ENCODE results near the gene OR10Z1. TPM values are rescaled to one million over a fixed set of nuclear protein-coding genes. Genes with fewer than 3 reads are reported as not detected.
A peak's percentile ranks its signal among the peaks of the same experiment; 100 is the strongest.

Gene OR10Z1
- polyA plus RNA-seq, 3 donors = not detected

GRCh38 chr1:158644449-158644848, 39.4 kb downstream of the OR10Z1 start:
- TF ChIP-seq CTCF (IDR thresholded peaks at IDR 0.05) = no peak
- H3K27me3 Mint-ChIP-seq (ENCODE audit: low read depth in 3 of 3) = peaks cover 0 to 3% (median 0%) of the 10 kb centered on the region in 3 donors
- Histone ChIP-seq H3K79me2 (ENCODE audit: insufficient read depth, low read length) (no peaks in the 10 kb centered on the region), H3K36me3 (replicated peaks in 1 of 2; ENCODE audit: control insufficient read depth in 1 of 2, insufficient read depth in 2 of 2, low read length in 2 of 2) (no peaks in the 10 kb centered on the region), H3K4me1 (ENCODE audit: control insufficient read depth in 1 of 2, insufficient read depth in 2 of 2, low read length in 2 of 2) (peaks cover 41 to 49% of the 10 kb centered on the region in 2 donors), H4K20me1 (ENCODE audit: insufficient read depth, low read length) (no peaks in the 10 kb centered on the region), H3K4me2 (replicated peaks; ENCODE audit: extremely low read depth, low read length, poor library complexity, severe bottlenecking) (peak overlapping the region; percentile 46), H3K27ac (ENCODE audit: low read depth in 1 of 2, low read length in 2 of 2) (peak overlapping the region in 1 of 2 donors; percentile 67), H2AFZ (ENCODE audit: insufficient read depth, low read depth, low read length, poor library complexity, severe bottlenecking) (no peak overlapping the region), H3K27me3 (ENCODE audit: control insufficient read depth in 2 of 2, insufficient read depth in 2 of 2, low read length in 2 of 2) (no peaks in the 10 kb centered on the region), H3K4me3 (replicated peaks in 1 of 3; ENCODE audit: low read depth in 2 of 3, low read length in 3 of 3) (peak overlapping the region in 1 of 3 experiments; percentile 46), H3K9me3 (replicated peaks in 1 of 2; ENCODE audit: control insufficient read depth in 1 of 2, insufficient read depth in 1 of 2, low read length in 2 of 2) (no peaks in the 10 kb centered on the region), H3K9ac (ENCODE audit: insufficient read depth, low read length, poor library complexity, severe bottlenecking) (no peak overlapping the region)
- intact Hi-C loops (cut with micrococcal nuclease) = no loop called here
- peaks cover 0 to 2% (median 0%) of the 10 kb centered on the region in 7 donors for H3K9me3 Mint-ChIP-seq
- peak overlapping the region; percentile 83 to 94 (median 89) for H3K27ac Mint-ChIP-seq
- WGBS (ENCODE audit: insufficient coverage) = no CpG with 5 or more reads among the region's 2 CpGs
- peak; percentile 64 to 84 (median 78) for DNase-seq
- peaks cover 51% of the 10 kb centered on the region for H3K4me1 Mint-ChIP-seq
- H3K36me3 Mint-ChIP-seq = no peaks in the 10 kb centered on the region
- peak overlapping the region in 1 of 2 donors; percentile 21 for H3K4me3 Mint-ChIP-seq

GRCh38 chr1:158646465-158646864, 41.4 kb downstream of the OR10Z1 start:
- Histone ChIP-seq H3K4me2 (replicated peaks; ENCODE audit: extremely low read depth, low read length, poor library complexity, severe bottlenecking) (peak overlapping the region; percentile 54), H3K4me3 (replicated peaks in 1 of 3; ENCODE audit: low read depth in 2 of 3, low read length in 3 of 3) (peak overlapping the region in 2 of 3 experiments; percentile 12 to 46), H3K27ac (ENCODE audit: low read depth in 1 of 2, low read length in 2 of 2) (peak overlapping the region in 1 of 2 donors; percentile 65), H2AFZ (ENCODE audit: insufficient read depth, low read depth, low read length, poor library complexity, severe bottlenecking) (no peak overlapping the region), H3K9ac (ENCODE audit: insufficient read depth, low read length, poor library complexity, severe bottlenecking) (no peak overlapping the region), H3K9me3 (replicated peaks in 1 of 2; ENCODE audit: control insufficient read depth in 1 of 2, insufficient read depth in 1 of 2, low read length in 2 of 2) (no peaks in the 10 kb centered on the region), H3K36me3 (replicated peaks in 1 of 2; ENCODE audit: control insufficient read depth in 1 of 2, insufficient read depth in 2 of 2, low read length in 2 of 2) (no peaks in the 10 kb centered on the region), H3K79me2 (ENCODE audit: insufficient read depth, low read length) (no peaks in the 10 kb centered on the region), H4K20me1 (ENCODE audit: insufficient read depth, low read length) (no peaks in the 10 kb centered on the region), H3K27me3 (ENCODE audit: control insufficient read depth in 2 of 2, insufficient read depth in 2 of 2, low read length in 2 of 2) (no peaks in the 10 kb centered on the region), H3K4me1 (ENCODE audit: control insufficient read depth in 1 of 2, insufficient read depth in 2 of 2, low read length in 2 of 2) (peaks cover 41 to 49% of the 10 kb centered on the region in 2 donors)
- Mint-ChIP-seq H3K4me1 (peaks cover 51% of the 10 kb centered on the region), H3K9me3 (peaks cover 0 to 2% (median 0%) of the 10 kb centered on the region in 7 donors), H3K27me3 (ENCODE audit: low read depth in 3 of 3) (peaks cover 0 to 3% (median 0%) of the 10 kb centered on the region in 3 donors), H3K36me3 (no peaks in the 10 kb centered on the region), H3K27ac (peak overlapping the region; percentile 42 to 91 (median 86)), H3K4me3 (peak overlapping the region in 1 of 2 donors; percentile 78)
- no peak for TF ChIP-seq CTCF (IDR thresholded peaks at IDR 0.05)
- intact Hi-C loops (cut with micrococcal nuclease) = no loop called here
- WGBS (ENCODE audit: insufficient coverage) = no CpG with 5 or more reads among the region's 1 CpG
- DNase-seq = peak; percentile 69 to 85 (median 76)

Data from CD14-positive monocyte (primary cell).